Fibroblast of upper back skin (primary cell): ENCODE measurements around the gene RAD51B.
"Not testable (repeated sequence)": the region's sequence is repeated elsewhere in the genome, so short reads cannot be mapped to it uniquely, and the experiment has no call there.

ENCODE experiments used
- DNase-seq: peaks from one replicate; pipeline ENCODE4 v3.0.0-alpha.2; 2013

RAD51B gene

GRCh38 chr14:68241862-68242487 is 422.4 kb downstream of the RAD51B start:
- no peak for DNase-seq

DNA sequence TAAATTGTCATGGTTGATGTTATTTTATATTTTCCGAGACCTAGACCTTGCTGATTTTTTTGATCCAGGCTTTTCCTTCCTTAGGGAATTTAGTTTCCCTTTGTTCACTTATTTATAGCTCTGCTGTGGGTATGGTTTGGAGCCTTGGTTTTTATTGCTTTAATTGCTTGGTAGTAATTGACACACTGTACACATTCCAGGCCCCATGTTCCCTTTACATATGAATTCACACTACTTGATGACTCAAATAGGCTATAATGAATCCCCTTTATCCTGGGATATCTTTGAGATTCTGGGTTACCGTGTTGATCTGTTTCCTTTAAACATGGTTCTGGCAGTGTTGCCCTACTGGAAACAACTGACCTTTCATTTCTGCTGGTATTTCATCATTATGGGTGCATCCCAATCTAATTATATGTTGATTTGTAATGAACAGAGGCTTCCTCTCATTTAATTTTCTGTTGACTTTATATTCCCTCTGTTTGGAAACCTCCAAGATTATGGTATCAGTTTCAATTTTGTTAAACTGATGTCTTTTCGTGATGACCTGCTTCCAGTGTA is 424.0 kb downstream of the RAD51B start:
- no peak for DNase-seq

GRCh38 chr14:68244262-68244980 is 424.8 kb downstream of the RAD51B start:
- DNase-seq = no peak

DNA sequence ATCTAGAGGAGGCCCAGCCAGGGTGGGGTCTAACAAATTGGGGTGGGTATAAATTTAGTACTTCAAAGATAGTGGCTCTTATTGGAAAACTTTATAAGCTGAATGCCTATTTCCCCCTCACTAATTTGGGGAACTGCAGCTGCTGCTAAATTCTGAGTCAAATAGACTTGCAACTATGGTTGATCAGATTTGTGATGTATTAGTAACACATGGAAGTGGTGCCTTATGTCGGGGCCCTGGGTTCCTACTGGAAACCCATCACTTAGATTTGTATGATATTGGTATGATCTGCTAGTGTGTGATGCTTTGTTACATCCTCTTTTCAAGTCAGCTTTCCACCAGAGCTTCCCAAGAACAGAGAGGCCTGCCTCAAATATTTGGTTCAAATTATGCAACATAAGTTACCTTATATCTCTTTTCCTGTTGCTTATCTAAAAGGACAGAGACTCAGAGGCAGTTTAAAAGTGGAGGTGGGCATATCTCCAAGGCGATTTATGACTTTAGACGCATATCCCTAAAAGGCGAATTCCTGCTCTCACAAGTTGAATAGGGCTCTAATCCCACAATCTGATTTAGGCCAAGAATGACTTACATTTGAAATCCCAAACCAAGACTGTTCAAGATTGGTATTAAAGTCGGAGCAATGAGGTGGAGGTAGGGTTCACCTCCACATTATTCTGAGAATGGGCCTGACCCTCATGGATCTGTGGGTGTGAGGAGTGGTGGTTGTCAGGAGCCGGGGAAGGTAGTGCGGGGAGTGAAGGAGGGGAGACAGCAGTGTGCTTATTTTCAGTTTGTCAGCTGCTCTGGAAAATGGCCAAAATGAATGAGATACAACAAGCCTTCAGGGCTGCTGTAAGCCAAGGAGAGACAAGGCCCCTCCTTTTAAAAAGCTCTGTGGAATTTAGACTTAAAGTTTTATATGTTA is 425.8 kb downstream of the RAD51B start:
- peak; percentile 69 for DNase-seq

DNA sequence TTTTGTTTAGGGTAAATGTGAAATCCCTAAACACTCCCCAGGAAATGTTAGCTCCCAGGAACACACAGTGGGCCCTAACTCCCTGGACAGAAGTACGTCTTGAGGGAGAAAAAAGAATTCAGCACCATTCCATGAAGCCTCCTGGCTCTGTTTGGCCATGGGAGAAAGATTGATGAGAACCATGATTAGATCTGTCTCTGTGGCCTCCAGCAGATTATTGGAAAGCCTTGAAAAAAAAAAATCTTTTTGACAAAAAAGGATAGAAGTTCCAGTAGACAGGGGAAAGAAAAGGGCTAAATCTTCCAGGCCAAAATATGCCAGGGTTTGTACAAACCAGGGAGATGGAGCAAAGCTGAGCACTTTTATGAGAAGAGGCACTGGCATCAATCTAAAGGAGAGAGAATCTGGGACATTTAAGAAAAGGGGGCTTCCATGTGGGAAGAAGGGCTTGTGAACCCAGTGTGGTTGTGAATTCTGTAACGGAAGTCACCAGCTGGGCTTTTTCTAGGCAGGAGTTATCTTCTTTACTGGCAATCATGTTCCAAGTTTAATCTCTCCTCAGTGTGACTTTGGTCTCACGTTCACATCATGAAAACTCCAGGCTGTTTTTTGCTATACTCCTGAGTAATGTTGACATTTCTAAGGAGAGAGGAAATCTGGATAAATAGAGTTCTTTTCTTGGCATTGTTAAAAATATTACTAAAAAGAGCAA is 426.7 kb downstream of the RAD51B start:
- DNase-seq = peak; percentile 79

- DNase-seq = no peak
These were observed 427.2 kb downstream of the RAD51B start for GRCh38 chr14:68246786-68247105.

GRCh38 chr14:68247274-68247673 is 427.7 kb downstream of the RAD51B start:
- no peak for DNase-seq

GRCh38 chr14:68247676-68248268 is 428.2 kb downstream of the RAD51B start:
- DNase-seq = peak; percentile 35

DNA sequence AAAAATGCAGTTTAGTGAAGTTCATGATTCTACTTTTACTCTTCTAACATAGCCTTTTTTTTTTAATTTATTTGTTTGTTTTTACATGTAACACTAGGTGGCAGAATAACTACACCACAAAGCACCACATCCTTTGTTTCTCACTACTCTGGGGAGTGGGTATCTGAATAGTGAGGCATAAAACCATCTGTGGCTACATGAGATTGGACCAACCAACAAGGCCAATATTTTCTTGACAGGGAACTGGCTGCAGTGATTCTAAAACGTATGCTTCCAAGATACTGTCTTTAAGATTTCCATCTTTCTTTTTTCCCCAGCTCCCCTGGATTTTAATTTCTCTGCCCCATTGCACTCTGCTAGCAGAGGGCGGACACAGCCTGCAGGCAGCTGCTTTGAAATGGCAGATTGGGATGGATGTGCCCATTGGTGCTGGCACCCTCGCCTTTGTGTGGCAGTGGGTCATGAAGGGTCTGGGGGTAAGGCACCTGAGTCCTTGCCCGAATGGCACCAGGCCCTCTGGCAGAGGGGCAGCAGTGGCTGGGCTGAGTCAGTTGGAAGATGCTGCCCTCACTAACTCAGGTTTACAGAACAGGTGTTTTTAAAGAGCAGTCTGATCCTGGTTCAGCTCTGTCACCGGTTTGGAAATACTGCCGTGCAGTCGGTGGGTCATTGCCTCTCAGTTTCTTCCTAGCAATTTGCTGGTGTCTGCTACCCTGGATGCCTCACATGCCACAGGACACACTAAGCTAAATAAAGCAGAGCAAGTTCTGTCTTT is 429.1 kb downstream of the RAD51B start:
- DNase-seq = peak; percentile 80

DNA sequence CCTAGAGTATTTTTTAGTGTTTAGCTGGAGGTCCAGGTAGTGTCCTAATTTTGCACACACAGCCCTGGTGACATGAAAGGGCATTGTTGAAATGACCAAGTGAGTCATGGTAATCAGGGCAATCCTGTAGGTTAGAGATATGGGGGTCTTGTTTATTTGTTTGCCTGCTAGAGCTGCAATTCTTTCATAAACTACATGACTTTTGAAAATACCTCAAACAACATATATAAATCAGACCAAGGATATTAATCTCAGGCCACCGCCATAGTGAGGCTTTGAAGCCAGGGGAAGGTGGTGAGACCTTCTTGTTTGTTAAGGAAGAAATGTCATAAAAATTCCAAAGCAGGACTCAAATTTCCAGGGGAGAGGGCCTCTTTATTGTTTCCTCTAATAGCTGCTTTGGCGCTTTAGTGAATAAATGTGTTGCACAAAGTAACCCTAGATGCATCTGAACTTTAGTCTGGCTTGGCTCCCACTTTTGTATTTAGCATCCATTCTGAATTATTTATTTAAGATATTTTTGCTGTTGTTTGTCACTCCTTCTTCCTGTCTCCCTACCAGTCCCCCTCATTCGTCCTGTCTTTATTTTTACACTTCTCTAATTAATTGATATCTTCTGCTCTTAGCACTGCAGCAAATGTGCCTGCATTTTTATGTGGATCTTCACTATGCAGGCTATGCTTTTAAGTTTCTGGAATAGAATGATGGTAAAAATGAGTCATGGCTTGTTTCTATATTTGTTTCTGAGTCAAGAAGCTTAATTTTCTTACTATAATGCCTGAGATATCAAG is 430.3 kb downstream of the RAD51B start:
- DNase-seq = peak; percentile 73

DNA sequence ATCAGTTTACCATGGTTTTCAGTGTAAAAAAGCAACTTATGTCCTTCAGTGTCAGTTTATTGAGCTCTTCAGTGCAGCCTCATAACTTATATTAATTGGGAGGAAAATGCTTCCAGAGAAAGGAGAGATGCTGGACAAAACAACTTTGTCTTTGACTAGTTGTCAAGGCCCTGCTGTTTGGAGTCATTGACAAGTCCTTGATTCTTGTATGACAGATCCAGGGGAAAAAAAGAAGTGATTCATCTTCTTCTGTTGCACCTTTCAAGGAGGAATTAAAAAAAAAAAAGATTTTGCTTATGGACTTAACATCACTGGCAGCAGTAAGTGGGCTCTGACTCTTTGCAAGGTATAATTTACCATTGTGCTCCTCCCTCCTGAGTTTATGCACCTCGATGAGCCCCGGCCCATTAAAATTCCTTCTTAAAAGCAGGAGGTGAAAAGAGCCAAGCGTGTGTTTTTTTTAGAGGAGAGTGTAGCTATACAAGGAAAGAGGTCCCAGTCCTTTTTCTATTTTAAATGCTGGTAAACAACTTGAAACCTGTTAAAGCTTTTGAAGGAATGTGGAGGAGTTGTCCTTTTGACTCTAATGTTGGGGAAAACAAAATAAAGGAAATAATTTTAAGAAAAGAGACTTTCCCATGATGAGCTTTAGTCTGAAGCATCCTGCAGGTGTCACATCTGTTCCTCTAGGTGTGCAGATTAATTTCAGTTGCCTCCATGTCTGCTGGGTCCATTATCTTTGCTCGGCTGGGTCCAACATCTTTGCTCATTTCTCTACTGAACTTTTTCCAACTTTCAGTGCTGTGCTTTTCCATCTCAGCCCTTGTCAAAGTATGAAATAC is 431.6 kb downstream of the RAD51B start:
- DNase-seq = no peak

- no peak for DNase-seq
These were observed 432.2 kb downstream of the RAD51B start for GRCh38 chr14:68251769-68252100.

- DNase-seq = no peak
These were observed 433.7 kb downstream of the RAD51B start for GRCh38 chr14:68253160-68253780.

GRCh38 chr14:68253878-68254528 is 434.4 kb downstream of the RAD51B start:
- no peak for DNase-seq

- no peak for DNase-seq
These were observed 435.3 kb downstream of the RAD51B start for GRCh38 chr14:68254669-68255527.

DNA sequence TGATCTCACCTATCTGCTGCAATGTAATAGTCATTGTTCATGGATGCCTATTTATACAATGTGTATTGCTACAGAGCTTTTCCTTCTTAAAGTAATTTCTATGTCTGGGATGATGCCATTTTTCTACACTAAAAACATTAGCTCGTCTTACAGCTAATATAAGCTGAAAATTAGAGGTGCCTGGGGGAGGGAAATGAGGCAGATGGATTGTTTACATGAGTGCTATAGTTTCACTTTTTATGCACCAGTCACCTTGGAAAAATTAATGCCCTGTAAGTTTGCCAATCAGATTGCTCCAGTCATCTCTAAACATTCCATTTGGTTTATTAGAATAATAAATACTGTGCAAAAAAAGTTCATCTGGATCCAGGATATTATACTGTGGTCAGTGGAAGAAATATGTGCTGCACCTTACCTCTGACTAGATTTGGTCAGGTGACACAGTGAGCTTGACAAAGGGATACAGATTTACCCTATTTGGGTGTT is 436.2 kb downstream of the RAD51B start:
- DNase-seq = peak; percentile 79

- no peak for DNase-seq
These were observed 438.4 kb downstream of the RAD51B start for GRCh38 chr14:68257969-68258368.

- not testable (repeated sequence) for DNase-seq
These were observed 439.4 kb downstream of the RAD51B start for GRCh38 chr14:68258995-68259394.
